ENCODE results near the gene ITPR2.

The ITPR2 gene

GRCh38 chr12:26728205-26729050 lies 104.6 kb downstream of the ITPR2 start:
- no peak for DNase-seq

DNA sequence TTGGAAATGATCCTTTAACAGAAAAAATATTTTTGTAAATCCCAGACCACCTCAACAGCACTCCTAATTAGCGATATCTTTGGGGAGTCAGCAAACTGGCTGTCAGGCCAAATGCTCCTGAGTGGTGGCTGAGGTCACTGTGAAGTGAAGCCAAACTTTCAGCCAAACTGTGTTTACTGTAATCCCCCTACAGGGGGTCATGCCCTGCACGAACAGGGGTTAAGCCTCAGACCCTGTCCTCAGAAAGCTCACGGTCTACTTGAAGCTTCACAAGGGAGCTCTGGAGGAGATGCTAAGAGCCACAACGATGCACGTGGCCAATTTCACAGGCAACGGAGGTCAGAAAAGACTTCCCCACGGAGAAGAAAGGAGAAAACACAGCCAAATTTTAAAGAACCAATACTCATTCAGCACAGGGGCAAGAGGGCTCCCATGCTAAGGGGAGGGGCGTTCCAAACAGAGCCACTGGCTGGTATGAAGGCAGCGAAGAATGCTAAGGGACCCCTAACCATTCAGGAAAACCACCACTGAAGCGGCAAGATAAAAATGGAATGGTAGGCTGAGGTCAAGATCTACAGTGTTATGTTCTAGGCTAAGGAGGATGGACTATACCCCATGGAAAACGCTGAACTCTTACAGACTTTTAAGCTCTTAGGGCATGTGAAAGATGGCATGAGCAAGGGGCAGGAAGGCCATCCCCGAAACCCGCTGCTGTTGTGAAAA lies 105.4 kb downstream of the ITPR2 start:
- DNase-seq = no peak

DNA sequence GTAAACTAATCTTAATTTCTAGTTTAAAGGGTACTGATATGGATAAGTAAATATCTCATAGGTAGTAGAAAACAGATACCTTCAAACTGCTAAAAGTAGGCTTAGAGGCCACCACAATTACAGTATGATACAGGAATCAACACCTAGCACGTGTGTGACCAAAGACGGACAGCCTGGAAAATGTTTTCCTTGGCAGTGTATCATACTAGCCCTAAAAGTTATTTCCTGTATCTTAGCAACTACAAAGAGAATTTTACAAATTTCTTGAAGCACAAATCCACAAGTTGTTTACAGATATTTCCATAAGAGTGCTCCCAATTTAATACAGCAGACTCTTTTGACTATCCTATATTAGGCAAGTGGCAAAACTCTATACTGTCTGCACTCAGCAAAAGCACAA lies 106.0 kb downstream of the ITPR2 start:
- no peak for DNase-seq

GRCh38 chr12:26725276-26725916 lies 107.6 kb downstream of the ITPR2 start:
- no peak for DNase-seq

- DNase-seq = no peak
Observed at GRCh38 chr12:26724309-26724702, 108.7 kb downstream of the ITPR2 start.

GRCh38 chr12:26723379-26724308 lies 109.3 kb downstream of the ITPR2 start:
- DNase-seq = no peak

DNA sequence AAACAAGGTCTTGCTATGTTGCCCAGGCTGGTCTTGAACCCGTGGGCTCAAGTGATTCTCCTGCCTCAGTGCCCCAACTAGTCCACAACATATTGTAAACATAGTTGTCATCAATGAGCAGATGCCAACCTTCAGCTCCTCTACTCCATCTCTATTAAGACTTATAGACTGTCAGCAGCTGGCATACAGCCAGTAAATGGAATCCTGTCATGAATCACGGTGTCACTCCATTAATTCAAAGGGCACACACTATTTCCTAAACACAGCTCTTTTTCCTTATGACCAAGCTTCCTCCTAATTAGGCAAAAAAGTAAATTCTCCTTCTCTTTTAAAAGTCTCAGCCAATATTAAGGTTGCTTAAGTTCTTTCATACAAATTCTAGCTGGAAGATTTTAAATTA lies 111.2 kb downstream of the ITPR2 start:
- DNase-seq = no peak

DNA sequence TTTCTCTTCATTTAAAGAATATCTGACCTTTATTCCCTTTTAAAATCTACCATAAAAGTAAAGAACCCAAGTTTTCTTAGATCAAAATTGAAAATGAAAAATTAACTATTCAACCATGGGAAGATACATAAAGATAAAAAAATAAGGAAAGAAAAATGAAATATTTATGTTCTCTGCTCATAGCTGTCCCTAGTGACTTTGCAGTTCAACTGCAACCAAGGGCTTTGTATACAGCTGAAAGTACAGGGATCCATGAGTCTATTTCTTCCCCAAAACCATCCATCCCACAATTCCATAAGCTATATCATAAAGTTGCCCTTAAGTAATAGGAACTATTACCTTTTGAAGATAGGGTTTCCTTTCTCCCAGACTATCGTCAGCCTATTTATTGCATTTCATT lies 113.1 kb downstream of the ITPR2 start:
- no peak for DNase-seq

DNA sequence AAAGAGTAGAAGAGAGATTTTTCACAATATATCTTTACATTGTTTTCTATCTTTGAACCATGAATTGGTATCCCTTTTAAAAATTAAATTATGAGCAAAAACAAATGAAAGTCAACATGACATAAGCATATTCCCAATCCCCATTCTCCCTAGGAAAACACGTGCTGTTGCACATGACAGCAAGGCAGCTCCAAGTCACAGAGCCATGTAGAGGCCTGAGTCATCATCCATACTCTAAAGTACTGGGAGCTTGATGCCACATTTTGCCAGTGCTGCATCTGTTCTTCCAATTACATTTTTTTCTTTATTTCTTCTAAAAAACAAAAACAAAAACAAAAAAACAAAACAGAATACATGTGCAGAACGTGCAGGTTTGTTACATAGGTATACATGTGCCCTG lies 115.2 kb downstream of the ITPR2 start:
- no peak for DNase-seq

DNA sequence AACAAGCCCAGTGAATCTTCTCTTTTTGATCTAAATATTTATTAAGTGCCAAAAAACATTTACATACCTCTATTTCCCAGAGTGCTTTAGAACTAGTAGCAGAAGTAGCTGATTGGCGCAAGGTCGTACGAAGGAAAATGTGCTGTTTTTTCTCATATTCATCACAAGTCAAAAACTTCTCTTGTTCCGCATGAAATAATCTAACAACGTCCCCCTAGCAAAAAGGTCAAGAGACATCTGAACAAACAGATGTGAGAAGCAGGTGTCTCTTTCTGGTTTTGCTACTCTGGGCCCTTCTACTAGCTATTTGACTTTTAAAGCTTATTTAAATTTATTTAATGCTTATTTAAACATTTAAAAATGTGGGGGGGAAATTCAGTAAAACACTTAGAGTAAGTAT lies 117.8 kb downstream of the ITPR2 start:
- DNase-seq = no peak

DNA sequence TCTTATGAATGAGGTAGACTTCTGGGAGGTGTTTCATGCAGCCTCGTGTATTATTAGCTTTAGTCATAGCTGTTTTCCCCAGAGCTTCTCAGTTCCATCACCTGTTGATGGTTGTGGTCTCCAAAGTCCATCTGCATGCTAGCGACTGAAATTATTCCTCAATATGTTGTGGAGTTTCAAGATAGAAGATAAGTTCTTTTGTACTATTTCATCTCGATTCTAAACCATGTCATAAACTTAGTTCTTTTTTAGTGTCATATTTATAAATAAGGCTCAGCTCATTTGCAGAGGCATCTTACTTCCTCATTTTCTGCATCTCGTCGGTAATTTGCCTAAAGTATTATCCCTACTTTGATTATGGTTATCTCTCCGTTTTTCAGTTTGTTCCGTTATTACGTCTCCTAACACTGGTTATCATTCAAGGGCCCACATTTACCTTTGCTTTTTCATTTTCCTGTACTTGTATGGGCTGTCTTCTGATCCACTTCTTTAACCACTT lies 119.1 kb downstream of the ITPR2 start:
- no peak for DNase-seq

DNA sequence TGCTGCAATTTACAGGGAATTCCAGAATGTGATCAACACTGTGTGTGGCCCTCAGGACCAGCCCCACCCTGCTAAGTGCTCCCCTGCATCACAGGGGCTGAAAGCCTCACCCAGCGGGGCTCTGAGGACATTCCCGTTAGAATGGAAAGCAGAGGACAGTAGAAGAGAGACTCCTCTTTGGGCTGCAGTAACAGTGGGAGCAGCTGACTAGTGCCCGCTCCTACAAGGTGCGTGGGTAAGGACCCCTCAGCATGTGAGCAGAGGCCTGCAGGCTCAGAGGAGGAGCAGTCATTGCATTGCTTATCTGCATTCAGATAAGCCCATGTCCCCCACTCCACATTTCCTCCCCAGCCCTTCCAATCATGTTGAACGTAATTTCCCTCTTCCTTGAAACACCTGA lies 120.1 kb downstream of the ITPR2 start:
- DNase-seq = no peak

DNA sequence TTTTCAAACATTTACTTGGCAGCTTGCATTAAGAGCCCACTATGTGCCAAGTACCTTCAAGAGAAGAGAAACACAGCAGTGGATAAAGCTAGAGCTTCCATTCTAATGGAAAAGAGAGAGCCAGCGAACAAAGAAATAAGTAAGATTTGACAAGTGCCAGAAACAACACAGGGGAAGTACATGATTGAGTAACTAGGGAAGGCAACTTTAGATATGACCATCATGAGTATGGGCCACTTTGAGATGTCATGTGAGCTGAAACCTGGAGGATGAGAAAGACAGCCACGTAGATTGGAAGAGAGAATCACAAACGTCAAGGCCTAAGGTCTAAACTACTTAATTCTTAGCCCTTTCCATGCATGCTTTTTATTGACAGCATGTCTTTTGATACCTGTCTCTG lies 121.4 kb downstream of the ITPR2 start:
- DNase-seq = no peak

GRCh38 chr12:26711072-26711471 lies 121.9 kb downstream of the ITPR2 start:
- no peak for DNase-seq

GRCh38 chr12:26705851-26706250 lies 127.1 kb downstream of the ITPR2 start:
- no peak for DNase-seq

GRCh38 chr12:26704684-26705460 lies 128.1 kb downstream of the ITPR2 start:
- DNase-seq = no peak

- no peak for DNase-seq
Observed at GRCh38 chr12:26704214-26704613, 128.8 kb downstream of the ITPR2 start.

DNA sequence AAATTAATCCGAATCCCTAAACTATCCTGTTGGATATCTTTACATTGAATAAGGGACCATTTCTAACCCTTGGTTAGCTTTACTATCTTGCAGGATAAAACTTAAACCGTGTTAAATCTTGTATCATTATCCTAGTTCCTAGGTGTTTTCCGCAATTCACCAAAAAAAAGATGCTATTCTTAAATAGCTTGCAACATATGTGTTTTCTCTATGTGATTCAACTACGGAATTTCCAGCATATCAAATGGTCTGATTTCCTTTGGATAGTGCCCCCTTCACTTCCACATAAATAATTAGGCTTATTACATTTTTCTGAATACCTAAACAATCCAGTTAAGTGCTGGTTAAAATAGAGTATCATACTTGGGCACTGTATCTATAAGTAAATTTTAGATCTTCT lies 130.3 kb downstream of the ITPR2 start:
- DNase-seq = no peak

GRCh38 chr12:26701604-26702215 lies 131.3 kb downstream of the ITPR2 start:
- DNase-seq = no peak

GRCh38 chr12:26700430-26700829 lies 132.6 kb downstream of the ITPR2 start:
- no peak for DNase-seq

- DNase-seq = no peak
Observed at GRCh38 chr12:26699237-26699636, 133.8 kb downstream of the ITPR2 start.

Data from effector CD4-positive, alpha-beta T cell (primary cell).